ENCODE measurements around the gene MBOAT2. TPM values are rescaled to one million over a fixed set of nuclear protein-coding genes. Genes with fewer than 3 reads are reported as not detected.
"Not testable (repeated sequence)": the region's sequence is repeated elsewhere in the genome, so short reads cannot be mapped to it uniquely, and the experiment has no call there.

Gene MBOAT2
- total RNA-seq, 1 donor: 25.0 TPM

DNA sequence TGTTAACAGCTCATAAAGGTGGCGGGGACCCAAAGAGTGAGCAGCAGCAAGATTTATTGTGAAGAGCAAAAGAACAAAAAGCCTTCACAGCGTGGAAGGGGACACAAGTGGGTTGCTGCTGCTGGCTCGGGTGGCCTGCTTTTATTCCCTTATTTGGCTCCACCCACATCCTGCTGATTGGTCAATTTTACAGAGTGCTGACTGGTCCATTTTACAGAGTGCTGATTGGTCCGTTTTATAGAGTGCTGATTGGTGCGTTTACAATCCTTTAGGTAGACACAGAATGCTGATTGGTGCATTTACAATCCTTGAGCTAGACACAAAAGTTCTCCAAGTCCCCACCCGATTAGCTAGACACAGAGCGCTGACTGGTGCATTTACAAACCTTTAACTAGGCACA lies 100.7 kb downstream of the MBOAT2 start:
- not testable (repeated sequence) for DNase-seq (ENCODE audit: low read depth in 2 of 3, low spot score in 2 of 3)

DNA sequence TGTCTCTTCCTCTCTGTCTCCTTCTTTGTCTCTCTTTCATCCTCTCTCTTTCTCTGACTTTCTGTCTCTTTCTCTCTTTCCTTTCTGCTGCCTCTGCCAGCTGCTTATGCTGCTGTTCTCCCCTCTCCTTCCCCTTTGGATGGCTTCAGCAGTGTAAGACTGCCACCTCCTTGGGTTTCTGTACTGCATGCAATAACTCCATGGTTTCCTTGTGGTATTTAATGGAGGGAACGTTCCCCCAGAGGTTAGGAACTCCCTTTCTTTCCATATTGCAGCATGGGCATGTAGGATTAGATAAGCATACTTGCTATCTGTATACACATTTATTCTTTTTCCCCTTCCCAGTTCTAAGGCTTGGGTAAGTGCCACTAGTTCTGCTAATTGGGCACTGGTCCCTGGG lies 106.3 kb downstream of the MBOAT2 start:
- not testable (repeated sequence) for DNase-seq (ENCODE audit: low read depth in 2 of 3, low spot score in 2 of 3)

DNA sequence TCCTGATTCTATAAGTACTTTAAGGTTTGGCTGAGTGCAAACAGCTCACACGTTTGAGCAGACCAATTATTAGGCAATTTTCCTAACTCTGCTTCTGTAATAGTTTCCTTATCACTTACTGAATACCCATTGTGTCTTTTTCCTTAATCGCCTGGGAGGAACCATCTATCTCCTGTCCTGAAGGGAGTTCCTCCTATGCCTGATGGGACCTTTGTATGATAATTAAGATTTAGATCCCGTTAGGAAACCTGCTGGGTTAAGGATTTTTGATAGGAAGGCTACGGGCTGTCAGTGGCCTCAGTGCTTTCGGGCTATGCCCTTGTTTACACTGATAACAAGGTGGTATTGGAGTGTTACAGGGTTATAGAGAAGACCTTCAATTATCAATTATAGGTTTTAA lies 106.8 kb downstream of the MBOAT2 start:
- DNase-seq (ENCODE audit: low read depth in 2 of 3, low spot score in 2 of 3): not testable (repeated sequence)

DNA sequence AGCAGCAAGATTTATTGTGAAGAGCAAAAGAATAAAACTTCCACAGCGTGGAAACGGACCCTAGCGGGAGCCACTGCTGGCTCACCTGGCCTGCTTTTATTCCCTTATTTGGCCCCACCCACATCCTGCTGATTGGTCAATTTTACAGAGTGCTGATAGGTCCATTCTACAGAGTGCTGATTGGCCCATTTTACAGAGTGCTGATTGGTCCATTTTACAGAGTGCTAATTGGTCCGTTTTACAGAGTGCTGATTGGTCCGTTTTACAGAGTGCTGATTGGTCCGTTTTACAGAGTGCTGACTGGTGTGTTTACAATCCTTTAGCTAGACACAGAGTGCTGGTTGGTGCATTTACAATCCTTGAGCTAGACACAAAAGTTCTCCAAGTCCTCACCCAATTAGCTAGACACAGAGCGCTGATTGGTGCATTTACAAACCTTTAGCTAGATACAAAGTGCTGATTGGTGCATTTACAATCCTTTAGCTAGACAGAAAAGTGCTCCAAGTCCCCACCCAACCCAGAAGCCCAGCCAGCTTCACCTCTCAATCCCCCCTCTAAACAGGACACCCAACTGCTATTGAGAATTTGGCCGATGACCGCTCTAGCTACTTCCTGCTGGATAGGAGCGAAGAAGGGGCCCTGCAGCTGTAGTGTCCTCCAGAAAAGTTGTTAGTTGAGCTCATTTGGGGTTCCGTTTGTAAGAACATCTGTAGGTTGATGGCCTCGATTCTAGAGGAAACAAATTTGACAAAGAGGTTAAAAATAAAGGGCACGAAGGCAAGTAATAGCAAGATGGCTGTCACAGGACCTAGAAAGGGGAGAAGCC lies 108.2 kb downstream of the MBOAT2 start:
- DNase-seq (ENCODE audit: low read depth in 2 of 3, low spot score in 2 of 3): peak in 1 of 3 donors; percentile 39

DNA sequence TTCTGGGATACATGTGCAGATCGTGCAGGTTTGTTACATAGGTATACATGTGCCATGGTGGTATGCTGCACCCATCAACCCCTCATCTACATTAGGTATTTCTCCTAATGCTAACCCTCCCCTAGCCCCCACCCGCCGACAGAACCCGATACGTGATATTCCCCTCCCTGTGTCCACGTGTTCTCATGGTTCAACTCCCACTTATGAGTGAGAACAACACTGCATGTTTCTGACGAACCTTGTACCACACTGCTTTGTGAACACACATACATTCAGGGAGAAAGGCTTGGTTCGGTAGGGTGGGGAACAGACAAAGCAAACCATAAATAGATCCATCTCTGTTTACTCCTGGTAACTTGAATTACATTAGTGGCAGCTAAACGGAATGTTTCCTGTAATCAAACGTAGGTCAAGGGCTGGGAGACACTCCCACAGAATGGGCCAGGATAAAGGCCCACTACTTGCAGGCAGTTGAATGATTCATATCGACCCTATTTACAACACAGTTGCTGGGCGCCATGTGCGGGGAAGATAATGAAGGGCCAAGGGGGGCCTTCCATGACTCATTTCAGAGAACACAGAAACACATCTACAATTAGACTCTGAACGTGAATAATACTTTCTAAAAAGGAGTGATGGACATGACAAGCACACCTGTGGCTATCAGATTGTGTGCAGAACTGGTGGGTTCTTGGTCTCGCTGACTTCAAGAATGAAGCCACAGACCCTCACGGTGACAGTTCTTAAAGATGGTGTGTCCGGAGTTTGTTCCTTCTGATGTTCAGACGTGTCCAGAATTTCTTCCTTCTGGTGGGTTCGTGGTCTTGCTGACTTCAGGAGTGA lies 109.3 kb downstream of the MBOAT2 start:
- no peak for DNase-seq (ENCODE audit: low read depth in 2 of 3, low spot score in 2 of 3)

DNA sequence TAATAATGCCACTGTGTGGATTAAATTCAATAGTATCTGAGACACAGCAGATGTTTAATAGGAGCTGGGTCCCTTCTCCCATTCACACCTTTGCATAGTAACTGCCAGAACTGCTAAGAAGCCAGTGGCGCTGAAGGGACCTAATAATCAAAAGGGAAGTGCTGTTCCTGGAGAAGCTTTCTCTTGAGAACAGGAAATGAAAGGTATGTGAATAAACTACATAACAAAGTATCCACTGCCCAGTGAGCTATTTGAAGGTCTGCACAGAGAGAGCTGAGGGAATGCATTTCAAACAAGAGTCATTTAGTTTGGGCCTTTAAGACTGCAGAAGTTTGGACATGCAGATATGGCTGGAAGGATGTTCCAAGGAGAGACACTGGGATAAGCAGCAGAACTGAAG lies 110.0 kb downstream of the MBOAT2 start:
- no peak for DNase-seq (ENCODE audit: low read depth in 2 of 3, low spot score in 2 of 3)

DNA sequence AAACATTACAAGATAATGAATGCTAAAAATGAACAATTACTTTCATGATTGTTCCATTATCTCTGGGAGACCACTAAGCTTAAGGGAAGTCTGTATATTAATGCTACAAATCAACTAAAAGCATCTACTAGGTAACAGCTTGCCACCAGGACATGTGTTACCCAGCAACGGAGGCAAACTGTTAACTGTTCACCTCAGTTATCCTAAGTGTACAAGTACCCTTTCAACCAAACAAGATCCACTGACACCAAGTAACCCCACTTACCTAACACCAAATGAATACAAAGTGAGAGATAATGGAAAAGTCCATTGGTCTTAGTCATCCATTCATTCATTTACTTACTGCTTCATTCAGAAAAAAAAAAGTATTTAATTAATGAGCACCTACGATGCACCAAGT lies 111.4 kb downstream of the MBOAT2 start:
- DNase-seq (ENCODE audit: low read depth in 2 of 3, low spot score in 2 of 3): no peak

DNA sequence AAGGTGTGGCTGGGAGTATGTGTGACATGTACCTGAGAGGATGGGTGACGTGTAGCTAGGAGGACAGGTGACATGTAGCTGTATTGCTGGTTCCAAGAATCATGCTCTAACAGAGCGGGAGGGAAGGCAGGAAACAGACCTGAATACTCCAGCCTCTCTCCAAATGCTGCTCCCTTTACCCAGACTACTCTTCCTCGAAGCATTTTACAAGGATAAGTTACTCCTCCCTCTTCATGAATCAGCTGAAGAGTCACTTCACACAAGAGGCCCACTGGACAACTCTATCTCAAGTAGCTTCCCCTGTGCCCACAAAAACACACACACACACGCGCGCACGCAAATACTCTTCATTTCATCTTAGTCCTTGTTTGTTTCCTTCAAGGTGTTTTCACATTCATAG lies 113.5 kb downstream of the MBOAT2 start:
- DNase-seq (ENCODE audit: low read depth in 2 of 3, low spot score in 2 of 3): no peak

DNA sequence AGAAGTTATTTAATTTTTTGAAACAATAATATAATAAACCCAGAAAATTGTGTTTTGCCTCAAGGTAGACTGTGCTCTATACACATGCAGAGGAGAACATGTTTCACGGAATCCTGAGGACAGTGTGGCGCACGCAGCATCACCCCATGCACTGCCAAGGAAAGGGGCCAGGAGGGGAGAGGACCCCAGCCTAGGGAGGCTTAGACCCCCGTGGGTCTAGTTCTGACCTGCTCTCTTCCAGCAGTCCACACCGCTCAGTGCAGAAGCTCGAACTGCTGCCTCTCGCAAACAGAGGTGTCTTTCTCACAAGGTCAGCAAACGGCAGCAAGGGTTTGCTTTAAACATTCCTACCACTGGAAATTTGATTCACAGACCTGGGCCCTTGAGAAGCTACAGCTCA lies 114.5 kb downstream of the MBOAT2 start:
- DNase-seq (ENCODE audit: low read depth in 2 of 3, low spot score in 2 of 3): no peak

DNA sequence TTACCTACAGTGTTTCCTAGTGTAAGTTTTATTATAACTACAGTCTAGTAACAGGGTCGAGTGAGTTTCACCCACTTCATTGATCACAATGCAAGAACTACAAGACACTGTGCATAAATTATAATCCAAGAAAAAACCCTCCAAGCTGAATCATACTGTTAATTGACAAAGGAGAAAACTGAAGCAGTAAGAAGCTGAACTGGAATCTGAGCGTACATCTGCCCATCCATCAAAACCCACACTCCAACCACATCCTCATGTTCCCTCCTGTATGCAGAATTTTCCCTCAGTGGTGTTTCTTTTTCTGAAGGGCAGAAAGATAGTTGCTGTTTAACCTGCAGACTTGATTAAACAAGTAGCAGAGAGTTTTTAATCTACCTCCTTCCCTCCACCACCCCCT lies 116.6 kb downstream of the MBOAT2 start:
- peak in 1 of 3 donors; percentile 44 for DNase-seq (ENCODE audit: low read depth in 2 of 3, low spot score in 2 of 3)

DNA sequence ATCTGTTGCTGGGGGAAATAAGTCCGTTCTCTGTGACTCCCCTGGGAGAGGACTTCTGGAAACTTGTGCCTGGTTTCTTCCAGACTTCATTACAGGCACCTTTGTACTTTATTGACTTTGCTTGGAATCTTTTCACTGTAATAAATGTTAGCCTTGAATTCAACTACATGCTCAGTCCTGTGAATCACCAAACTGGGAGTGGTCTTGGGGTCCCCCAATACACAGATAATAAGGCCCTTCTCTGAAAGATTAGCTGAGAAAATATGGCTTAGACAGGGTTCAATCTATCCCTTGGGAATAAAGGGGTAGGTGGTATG lies 117.3 kb downstream of the MBOAT2 start:
- DNase-seq (ENCODE audit: low read depth in 2 of 3, low spot score in 2 of 3): no peak

DNA sequence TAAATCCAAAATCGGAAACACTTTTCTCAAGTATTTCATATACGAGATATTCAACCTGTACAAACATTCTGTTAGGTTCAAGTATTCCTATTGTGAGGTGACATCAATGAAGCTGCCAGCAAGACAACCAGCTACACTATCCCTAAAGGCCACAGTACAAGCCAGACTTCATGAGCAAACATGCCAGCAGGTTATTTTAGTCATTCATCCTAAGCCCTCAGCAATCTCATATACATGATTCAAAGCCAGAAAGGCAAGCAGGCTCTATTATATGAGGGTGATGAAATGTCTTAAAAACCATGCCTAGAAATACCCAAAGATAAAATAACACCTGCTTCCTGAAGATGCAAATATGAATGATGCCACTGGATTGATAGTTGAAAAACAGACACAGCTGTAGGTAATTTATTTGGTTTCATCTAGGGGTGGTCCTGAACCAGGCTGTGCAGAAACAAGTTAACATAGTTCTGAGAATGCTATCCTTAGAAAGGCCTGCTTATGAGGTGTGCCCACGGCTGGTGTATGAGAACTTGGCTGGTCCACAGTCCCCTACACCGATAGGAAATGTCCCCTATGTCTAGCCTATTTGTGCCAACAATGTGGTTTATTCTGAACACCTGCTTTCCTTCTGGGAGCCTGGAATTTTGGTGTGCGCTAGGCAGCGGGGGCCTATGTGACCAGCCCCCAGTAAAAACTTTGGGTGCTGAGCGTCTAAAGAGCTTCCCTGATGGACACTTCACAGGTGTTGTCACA lies 117.9 kb downstream of the MBOAT2 start:
- no peak for DNase-seq (ENCODE audit: low read depth in 2 of 3, low spot score in 2 of 3)

DNA sequence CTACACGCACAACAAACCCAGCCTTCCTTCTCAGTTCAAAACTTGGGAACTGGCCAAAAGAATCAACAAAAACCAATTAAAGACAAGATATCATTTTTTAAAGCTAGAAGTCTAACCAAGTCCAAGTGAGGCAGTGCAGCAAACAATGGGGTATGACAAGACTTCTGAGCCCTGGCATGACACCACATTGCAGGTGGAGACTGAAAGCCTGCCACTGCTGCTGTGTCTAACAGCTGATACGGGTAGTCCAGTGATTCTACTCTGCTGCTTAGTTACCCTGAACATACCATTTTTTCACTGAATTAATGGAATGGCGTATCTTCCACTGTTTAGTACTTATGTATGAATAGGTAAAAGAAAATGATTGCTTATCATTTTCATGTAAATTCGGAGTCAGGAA lies 118.7 kb downstream of the MBOAT2 start:
- DNase-seq (ENCODE audit: low read depth in 2 of 3, low spot score in 2 of 3): no peak

DNA sequence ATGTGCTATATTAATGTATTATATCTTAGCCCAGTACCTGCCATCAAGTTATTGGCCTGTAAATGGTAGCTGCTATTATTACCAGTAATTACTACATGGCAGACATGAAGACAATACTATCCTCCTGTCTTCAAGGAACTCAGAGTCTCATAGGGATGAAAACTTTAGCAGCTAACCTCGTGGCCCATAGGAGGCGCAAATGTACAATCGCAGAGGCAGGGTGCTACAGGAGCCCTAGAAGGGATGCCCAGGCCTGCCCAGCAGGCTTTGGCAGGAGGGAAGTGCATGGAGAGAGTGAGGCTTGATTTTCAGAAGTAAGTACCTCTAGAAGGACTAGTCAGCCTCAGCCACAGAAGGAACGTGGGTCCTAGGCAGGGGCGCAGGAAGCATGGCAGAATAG lies 121.4 kb downstream of the MBOAT2 start:
- peak in 2 of 3 donors; percentile 13 to 37 for DNase-seq (ENCODE audit: low read depth in 2 of 3, low spot score in 2 of 3)

DNA sequence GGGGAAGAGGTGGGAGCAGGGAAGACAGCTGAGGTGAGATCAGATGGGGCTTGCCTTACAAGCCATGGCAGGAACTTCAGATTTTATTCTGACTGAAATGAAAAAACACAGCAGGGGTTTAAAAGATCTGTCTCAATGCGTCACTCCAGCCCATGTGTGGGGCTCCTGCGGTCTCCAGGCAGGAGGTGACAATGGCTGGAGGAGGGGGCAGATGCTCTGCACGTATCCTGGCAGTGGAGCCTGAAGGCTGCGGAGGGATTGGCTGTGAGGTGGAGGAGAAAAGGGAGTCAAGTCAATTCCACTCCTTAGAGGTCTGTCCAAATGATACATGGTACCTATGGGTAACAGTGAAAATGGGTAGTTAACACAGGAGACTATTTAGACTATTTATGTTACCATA lies 125.6 kb downstream of the MBOAT2 start:
- no peak for DNase-seq (ENCODE audit: low read depth in 2 of 3, low spot score in 2 of 3)

DNA sequence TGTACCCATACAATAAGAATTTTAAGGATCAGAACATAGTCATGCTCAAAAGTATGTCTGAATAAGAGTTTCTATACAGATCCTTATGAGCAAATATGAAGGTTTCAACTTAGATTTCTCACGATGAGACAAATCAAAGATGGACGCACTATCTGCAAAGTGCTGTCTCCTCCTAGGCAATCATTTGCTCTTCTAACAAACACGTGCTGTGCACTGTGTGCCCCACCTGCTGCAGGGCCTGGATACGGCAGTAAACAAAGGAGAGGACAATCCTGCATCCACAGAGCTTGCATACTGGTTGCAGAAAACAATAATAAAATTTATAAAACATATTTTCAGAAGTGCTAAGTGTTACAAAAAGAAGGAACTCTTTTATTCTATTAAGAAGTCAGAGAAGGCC lies 126.2 kb downstream of the MBOAT2 start:
- no peak for DNase-seq (ENCODE audit: low read depth in 2 of 3, low spot score in 2 of 3)

DNA sequence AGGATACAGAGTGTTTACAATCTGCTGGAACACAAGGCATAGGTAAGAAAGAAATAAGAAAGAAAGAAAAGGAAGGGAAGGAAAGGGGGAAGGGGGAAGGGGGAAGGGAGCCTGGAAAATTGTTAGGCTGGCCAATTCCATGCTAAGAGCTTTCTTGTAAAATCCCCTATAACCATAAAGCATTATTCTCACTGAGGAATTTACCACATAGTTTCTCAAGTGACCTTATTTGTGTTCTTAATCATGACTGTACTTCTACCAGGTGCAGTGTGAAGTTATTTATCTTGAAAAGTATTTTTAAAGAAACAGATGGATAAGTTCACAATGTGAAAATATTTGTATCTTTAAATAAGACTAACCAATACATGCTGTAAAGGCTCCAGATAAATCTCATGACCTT lies 126.9 kb downstream of the MBOAT2 start:
- DNase-seq (ENCODE audit: low read depth in 2 of 3, low spot score in 2 of 3): no peak

DNA sequence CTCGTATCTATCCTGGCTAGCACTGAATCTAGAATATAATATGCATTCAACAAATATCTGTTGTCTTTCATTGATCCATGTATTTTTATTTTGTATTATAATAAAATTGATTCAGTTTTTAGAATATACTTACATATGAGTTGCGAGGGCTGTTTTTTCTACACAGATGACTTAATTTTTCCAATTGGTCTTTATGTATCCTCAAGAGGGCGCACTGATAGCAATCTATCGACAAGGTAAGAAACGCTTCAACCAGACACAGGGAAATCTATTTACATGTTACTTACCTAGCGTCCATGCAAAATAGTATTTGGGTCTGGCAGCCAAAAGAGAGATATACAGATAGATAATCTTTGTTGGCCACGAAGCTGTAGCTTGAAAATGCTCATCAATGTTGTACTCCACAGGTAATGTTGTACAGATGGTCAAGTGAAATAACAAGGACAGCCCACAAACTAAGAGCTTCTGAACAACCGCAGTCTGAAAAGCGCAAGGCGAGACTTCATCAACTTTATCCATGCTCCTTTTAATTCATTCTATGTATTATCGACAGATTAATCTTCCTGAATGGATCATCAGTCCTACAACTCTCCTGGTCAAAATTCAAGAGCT lies 130.6 kb downstream of the MBOAT2 start:
- peak in 2 of 3 donors; percentile 43 to 68 for DNase-seq (ENCODE audit: low read depth in 2 of 3, low spot score in 2 of 3)

DNA sequence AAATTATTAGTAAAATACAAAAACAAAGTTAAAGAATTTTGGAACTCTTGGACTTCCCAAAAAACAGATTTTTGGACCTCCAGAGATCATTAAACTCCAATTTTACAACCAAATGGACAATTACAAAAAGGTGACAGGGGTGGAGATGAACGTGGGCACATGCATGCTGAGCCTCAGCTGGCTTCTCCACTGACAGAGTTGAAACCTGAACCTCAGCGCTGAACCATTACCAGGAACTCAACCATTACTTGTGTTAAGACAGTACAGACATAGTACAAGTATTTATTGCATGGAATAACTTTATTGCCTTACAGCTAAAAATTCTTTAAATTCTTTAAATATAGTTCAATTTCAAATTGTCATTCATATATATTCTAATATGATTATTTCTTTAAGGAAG lies 133.0 kb downstream of the MBOAT2 start:
- no peak for DNase-seq (ENCODE audit: low read depth in 2 of 3, low spot score in 2 of 3)

DNA sequence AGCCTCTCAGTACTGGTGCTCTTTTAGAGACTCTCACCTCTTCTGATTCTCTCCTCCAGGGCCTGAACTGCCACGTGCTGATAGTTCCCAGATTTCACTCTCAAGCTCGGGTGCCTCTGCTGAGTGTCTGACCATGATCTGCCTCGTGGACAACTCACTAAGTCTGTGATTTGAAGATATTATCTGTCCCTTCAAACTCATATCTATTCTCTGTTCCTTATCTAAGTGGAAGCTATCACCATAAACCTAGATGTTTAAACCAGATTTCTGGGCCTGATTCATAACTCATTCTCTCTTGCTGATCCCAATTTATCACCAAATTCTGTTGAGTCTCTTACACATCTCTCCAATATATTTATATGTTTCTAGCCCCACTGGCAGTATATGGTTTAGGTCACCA lies 136.1 kb downstream of the MBOAT2 start:
- no peak for DNase-seq (ENCODE audit: low read depth in 2 of 3, low spot score in 2 of 3)
